WTC11 (cell line): Measurements from ENCODE around the gene OCIAD1. TPM values are rescaled to one million over a fixed set of nuclear protein-coding genes. Genes with fewer than 3 reads are reported as not detected.
"Not testable (repeated sequence)": the region's sequence is repeated elsewhere in the genome, so short reads cannot be mapped to it uniquely, and the experiment has no call there.

ENCODE experiments used
- ATAC-seq: fragments of 200-7000 bp; cut with Tn5 transposase; 2 replicates; pipeline ENCODE4 v1.10.0; 2021; ENCODE audit warnings: mild to moderate bottlenecking, moderate library complexity
- CTCF ChIA-PET: fragments of 300-600 bp; sonication (Branson Sonifier 250); formaldehyde crosslinking; loops from one replicate; lab custom pipeline; 2021; ENCODE audit warnings: antibody characterized with exemption; lab: Charles Lee
- POLR2A ChIA-PET: fragments of 350-600 bp; sonication (Branson Sonifier 250); formaldehyde crosslinking; loops from one replicate; lab custom pipeline; 2021; ENCODE audit warnings: antibody characterized with exemption; lab: Charles Lee
- DNase-seq: peaks from one replicate; pipeline ENCODE4 v3.0.0; 2021; ENCODE audit warnings: low spot score
- H3K27ac Mint-ChIP-seq: 2 replicates; pipeline ENCODE4 v1.8.0; 2021; ENCODE audit warnings: mixed read lengths
- H3K27me3 Mint-ChIP-seq: 2 replicates; pipeline ENCODE4 v1.8.0; 2021; ENCODE audit warnings: low read depth, mild to moderate bottlenecking, moderate library complexity, mixed read lengths
- H3K36me3 Mint-ChIP-seq: 2 replicates; pipeline ENCODE4 v1.8.0; 2021; ENCODE audit warnings: mixed read lengths
- H3K4me1 Mint-ChIP-seq: 2 replicates; pipeline ENCODE4 v1.8.0; 2022; ENCODE audit warnings: mixed read lengths
- H3K4me3 Mint-ChIP-seq: 2 replicates; pipeline ENCODE4 v1.8.0; 2021; ENCODE audit warnings: mild to moderate bottlenecking, moderate library complexity, mixed read lengths
- H3K9me3 Mint-ChIP-seq: 2 replicates; pipeline ENCODE4 v1.8.0; 2021; ENCODE audit warnings: mixed read lengths
- ATF2 ChIP-seq: sonication (generic); formaldehyde crosslinking; IDR thresholded peaks from 2 replicates; pipeline ENCODE4 v1.8.1; 2022; ENCODE audit warnings: low read depth, missing genetic modification reagents, borderline replicate concordance
- ELF4 ChIP-seq: sonication (generic); formaldehyde crosslinking; IDR thresholded peaks from 2 replicates; pipeline ENCODE4 v1.8.1; 2022; ENCODE audit warnings: low read depth, mild to moderate bottlenecking, moderate library complexity, missing genetic modification reagents
- GABPB1 ChIP-seq: sonication (generic); formaldehyde crosslinking; IDR thresholded peaks from 2 replicates; pipeline ENCODE4 v1.8.1; 2023; ENCODE audit warnings: mild to moderate bottlenecking, missing genetic modification reagents
- HMGXB4 ChIP-seq: sonication (generic); formaldehyde crosslinking; IDR thresholded peaks from 2 replicates; pipeline ENCODE4 v1.8.1; 2023; ENCODE audit warnings: mild to moderate bottlenecking, moderate library complexity, missing genetic modification reagents
- MXD4 ChIP-seq: fragments of 250-450 bp; sonication (Bioruptor Pico); IDR thresholded peaks from 2 replicates; pipeline ENCODE4 v1.8.0; 2021; ENCODE audit warnings: mild to moderate bottlenecking, moderate library complexity, borderline replicate concordance
- MYBL2 ChIP-seq: sonication (generic); formaldehyde crosslinking; IDR thresholded peaks from 2 replicates; pipeline ENCODE4 v1.8.1; 2023; ENCODE audit warnings: mild to moderate bottlenecking, moderate library complexity, missing genetic modification reagents
- SP1 ChIP-seq: sonication (generic); formaldehyde crosslinking; conservative IDR thresholded peaks from 2 replicates; pipeline ENCODE4 v1.8.1; 2022; ENCODE audit warnings: missing genetic modification reagents
- TCF7 ChIP-seq: sonication (generic); formaldehyde crosslinking; IDR thresholded peaks from 2 replicates; pipeline ENCODE4 v1.8.0; 2022; ENCODE audit warnings: mild to moderate bottlenecking, low read depth, missing genetic modification reagents, moderate library complexity
- TEAD1 ChIP-seq: sonication (generic); formaldehyde crosslinking; IDR thresholded peaks from 2 replicates; pipeline ENCODE4 v1.8.0; 2022; ENCODE audit warnings: mild to moderate bottlenecking, missing genetic modification reagents
- ZBTB43 ChIP-seq: sonication (generic); formaldehyde crosslinking; IDR thresholded peaks from 2 replicates; pipeline ENCODE4 v1.8.1; 2023; ENCODE audit warnings: mild to moderate bottlenecking, missing genetic modification reagents
- ZNF219 ChIP-seq: sonication (generic); formaldehyde crosslinking; IDR thresholded peaks from 2 replicates; pipeline ENCODE4 v1.8.0; 2023; ENCODE audit warnings: missing genetic modification reagents, mild to moderate bottlenecking, borderline replicate concordance
- ZNF671 ChIP-seq: fragments of 250-450 bp; sonication (Bioruptor Pico); IDR thresholded peaks from 2 replicates; pipeline ENCODE4 v1.8.0; 2021; ENCODE audit warnings: mild to moderate bottlenecking
- total RNA-seq: library from RNA; stranded (reverse); gene quantifications from 3 replicates; pipeline ENCODE4 v1.2.3, GENCODE V29; 2021
- TF ChIP-seq, protein P1 (sequence below): sonication (generic); formaldehyde crosslinking; IDR thresholded peaks from 2 replicates; pipeline ENCODE4 v1.8.1; 2022; ENCODE audit warnings: mild to moderate bottlenecking, moderate library complexity, missing genetic modification reagents
- TF ChIP-seq, protein P2 (sequence below): sonication (generic); formaldehyde crosslinking; IDR thresholded peaks from 2 replicates; pipeline ENCODE4 v1.8.1; 2023; ENCODE audit warnings: mild to moderate bottlenecking, missing genetic modification reagents
- TF ChIP-seq, protein P3 (sequence below): sonication (generic); formaldehyde crosslinking; IDR thresholded peaks from 2 replicates; pipeline ENCODE4 v1.8.1; 2022; ENCODE audit warnings: low read depth, mild to moderate bottlenecking, moderate library complexity, missing genetic modification reagents, borderline replicate concordance
- TF ChIP-seq, protein P4 (sequence below): sonication (generic); formaldehyde crosslinking; IDR thresholded peaks from 2 replicates; pipeline ENCODE4 v1.8.0; 2022; ENCODE audit warnings: mild to moderate bottlenecking, missing genetic modification reagents

Gene OCIAD1
- total RNA-seq, 1 experiment from 2014 or later = 135 TPM

DNA sequence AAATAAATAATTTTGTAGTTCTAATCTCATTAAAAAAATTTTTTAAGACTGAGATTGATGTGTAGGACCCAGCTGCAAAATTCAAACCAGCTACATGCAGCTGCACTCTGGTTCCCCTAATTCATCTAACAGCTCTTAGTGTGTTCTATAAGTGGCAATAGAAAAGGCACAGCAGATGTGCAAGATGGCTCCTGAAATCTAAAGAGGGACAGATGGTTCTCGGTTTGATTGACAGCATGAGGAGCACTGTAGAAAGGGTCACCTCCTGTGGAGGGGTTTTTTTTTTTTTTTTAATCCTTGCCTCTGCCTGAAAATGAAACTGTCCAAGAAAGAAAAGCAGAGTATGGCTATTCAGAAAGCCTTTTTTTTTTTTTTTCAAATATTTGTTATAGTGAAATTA lies 16.9 kb upstream of the OCIAD1 start (continued):
- no peak for TF ChIP-seq HMGXB4
- no peak for TF ChIP-seq SP1 (CRISPR knock-in tag)
- no peak for TF ChIP-seq ZNF671 (CRISPR knock-in tag)
- TF ChIP-seq TCF7 (CRISPR knock-in tag) = no peak
- TF ChIP-seq MYBL2 = no peak

DNA sequence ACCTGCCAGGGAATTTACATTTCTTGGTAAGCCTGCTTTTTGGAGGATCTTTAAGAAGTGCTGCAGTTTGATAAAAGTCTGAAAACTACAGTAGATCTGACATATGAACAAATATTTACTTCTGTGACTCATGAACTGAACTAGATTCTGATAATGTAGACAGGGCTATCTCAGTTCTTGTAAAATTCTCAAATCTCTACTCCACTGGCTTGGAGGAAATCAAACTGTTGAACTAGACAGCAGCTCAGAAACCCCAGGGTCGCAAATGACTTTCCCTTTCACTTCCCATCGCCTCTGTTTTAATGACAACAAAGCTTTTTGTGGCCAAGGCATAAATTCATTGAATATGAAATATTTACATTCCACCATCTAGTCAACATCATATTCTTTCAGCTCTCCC lies 15.4 kb upstream of the OCIAD1 start:
- Mint-ChIP-seq H3K4me3 (no peak overlapping the region), H3K36me3 (no peaks in the 10 kb centered on the region), H3K9me3 (no peaks in the 10 kb centered on the region), H3K4me1 (peaks cover 9% of the 10 kb centered on the region), H3K27ac (no peak overlapping the region), H3K27me3 (no peaks in the 10 kb centered on the region)
- no peak for ATAC-seq
- ChIA-PET CTCF (no interaction called here), POLR2A (no interaction called here)
- DNase-seq = no peak
- TF ChIP-seq, protein P1, sequence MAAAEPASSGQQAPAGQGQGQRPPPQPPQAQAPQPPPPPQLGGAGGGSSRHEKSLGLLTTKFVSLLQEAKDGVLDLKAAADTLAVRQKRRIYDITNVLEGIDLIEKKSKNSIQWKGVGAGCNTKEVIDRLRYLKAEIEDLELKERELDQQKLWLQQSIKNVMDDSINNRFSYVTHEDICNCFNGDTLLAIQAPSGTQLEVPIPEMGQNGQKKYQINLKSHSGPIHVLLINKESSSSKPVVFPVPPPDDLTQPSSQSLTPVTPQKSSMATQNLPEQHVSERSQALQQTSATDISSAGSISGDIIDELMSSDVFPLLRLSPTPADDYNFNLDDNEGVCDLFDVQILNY (CRISPR knock-in tag) = no peak
- no peak for TF ChIP-seq TEAD1 (CRISPR knock-in tag)
- TF ChIP-seq, protein P2, sequence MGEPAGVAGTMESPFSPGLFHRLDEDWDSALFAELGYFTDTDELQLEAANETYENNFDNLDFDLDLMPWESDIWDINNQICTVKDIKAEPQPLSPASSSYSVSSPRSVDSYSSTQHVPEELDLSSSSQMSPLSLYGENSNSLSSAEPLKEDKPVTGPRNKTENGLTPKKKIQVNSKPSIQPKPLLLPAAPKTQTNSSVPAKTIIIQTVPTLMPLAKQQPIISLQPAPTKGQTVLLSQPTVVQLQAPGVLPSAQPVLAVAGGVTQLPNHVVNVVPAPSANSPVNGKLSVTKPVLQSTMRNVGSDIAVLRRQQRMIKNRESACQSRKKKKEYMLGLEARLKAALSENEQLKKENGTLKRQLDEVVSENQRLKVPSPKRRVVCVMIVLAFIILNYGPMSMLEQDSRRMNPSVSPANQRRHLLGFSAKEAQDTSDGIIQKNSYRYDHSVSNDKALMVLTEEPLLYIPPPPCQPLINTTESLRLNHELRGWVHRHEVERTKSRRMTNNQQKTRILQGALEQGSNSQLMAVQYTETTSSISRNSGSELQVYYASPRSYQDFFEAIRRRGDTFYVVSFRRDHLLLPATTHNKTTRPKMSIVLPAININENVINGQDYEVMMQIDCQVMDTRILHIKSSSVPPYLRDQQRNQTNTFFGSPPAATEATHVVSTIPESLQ (CRISPR knock-in tag) = no peak

GRCh38 chr4:48816297-48816696 lies 14.6 kb upstream of the OCIAD1 start:
- DNase-seq, H3K9me3 Mint-ChIP-seq, CTCF ChIA-PET, H3K27ac Mint-ChIP-seq, H3K27me3 Mint-ChIP-seq, H3K4me1 Mint-ChIP-seq, ATAC-seq, POLR2A ChIA-PET, H3K4me3 Mint-ChIP-seq, H3K36me3 Mint-ChIP-seq: not testable (repeated sequence)

GRCh38 chr4:48816971-48817370 lies 13.9 kb upstream of the OCIAD1 start:
- H3K9me3 Mint-ChIP-seq = peaks cover 6% of the 10 kb centered on the region
- no peaks in the 10 kb centered on the region for H3K36me3 Mint-ChIP-seq
- DNase-seq (no peak), ATAC-seq (no peak)
- no peaks in the 10 kb centered on the region for H3K27me3 Mint-ChIP-seq
- ChIA-PET CTCF (no interaction called here), POLR2A (interaction anchor here (1.2 kb wide), 1 partner anchor 12 kb away, joined by 3 read pairs; no protein-coding TSS in a partner anchor)
- H3K27ac Mint-ChIP-seq = no peak overlapping the region
- no peak overlapping the region for H3K4me3 Mint-ChIP-seq
- H3K4me1 Mint-ChIP-seq = peaks cover 9% of the 10 kb centered on the region
- TF ChIP-seq GABPB1 (CRISPR knock-in tag) (no peak), ELF4 (CRISPR knock-in tag) (no peak), ZBTB43 (CRISPR knock-in tag) (no peak), TCF7 (CRISPR knock-in tag) (no peak), ATF2 (no peak), ZNF219 (no peak), MXD4 (CRISPR knock-in tag) (no peak)
- TF ChIP-seq, protein P3, sequence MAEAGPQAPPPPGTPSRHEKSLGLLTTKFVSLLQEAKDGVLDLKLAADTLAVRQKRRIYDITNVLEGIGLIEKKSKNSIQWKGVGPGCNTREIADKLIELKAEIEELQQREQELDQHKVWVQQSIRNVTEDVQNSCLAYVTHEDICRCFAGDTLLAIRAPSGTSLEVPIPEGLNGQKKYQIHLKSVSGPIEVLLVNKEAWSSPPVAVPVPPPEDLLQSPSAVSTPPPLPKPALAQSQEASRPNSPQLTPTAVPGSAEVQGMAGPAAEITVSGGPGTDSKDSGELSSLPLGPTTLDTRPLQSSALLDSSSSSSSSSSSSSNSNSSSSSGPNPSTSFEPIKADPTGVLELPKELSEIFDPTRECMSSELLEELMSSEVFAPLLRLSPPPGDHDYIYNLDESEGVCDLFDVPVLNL = no peak
- TF ChIP-seq, protein P4, sequence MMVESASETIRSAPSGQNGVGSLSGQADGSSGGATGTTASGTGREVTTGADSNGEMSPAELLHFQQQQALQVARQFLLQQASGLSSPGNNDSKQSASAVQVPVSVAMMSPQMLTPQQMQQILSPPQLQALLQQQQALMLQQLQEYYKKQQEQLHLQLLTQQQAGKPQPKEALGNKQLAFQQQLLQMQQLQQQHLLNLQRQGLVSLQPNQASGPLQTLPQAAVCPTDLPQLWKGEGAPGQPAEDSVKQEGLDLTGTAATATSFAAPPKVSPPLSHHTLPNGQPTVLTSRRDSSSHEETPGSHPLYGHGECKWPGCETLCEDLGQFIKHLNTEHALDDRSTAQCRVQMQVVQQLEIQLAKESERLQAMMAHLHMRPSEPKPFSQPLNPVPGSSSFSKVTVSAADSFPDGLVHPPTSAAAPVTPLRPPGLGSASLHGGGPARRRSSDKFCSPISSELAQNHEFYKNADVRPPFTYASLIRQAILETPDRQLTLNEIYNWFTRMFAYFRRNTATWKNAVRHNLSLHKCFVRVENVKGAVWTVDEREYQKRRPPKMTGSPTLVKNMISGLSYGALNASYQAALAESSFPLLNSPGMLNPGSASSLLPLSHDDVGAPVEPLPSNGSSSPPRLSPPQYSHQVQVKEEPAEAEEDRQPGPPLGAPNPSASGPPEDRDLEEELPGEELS (CRISPR knock-in tag) = no peak
